GM12801 (cell line): ENCODE data around the gene FRMD8.

ENCODE experiments used
- CTCF ChIP-seq: IDR thresholded peaks from one replicate; pipeline ENCODE4 v1.5.1; 2011; ENCODE audit warnings: control low read depth; ENCODE audit not compliant: insufficient read length; ENCODE audit errors: extremely low read depth

Gene FRMD8

GRCh38 chr11:65440831-65441499, 54.5 kb downstream of the FRMD8 start:
- no peak for TF ChIP-seq CTCF

GRCh38 chr11:65442842-65443331, 56.5 kb downstream of the FRMD8 start:
- no peak for TF ChIP-seq CTCF

- no peak for TF ChIP-seq CTCF
Measured at GRCh38 chr11:65444314-65445051, 58.0 kb downstream of the FRMD8 start.

GRCh38 chr11:65445101-65445603, 58.7 kb downstream of the FRMD8 start:
- TF ChIP-seq CTCF, result no peak

- TF ChIP-seq CTCF, result no peak
Measured at GRCh38 chr11:65445604-65446445, 59.4 kb downstream of the FRMD8 start.

GRCh38 chr11:65446446-65447277, 60.2 kb downstream of the FRMD8 start:
- no peak for TF ChIP-seq CTCF
